Inflammatory macrophage treated with lipopolysaccharide for 4 hours (primary cell): ENCODE data around the gene ALOX15B.
A peak's percentile ranks its signal among the peaks of the same experiment; 100 is the strongest.

ENCODE experiments used
- DNase-seq: peaks from one replicate; pipeline ENCODE4 v3.0.0-alpha.2; 2020

The ALOX15B gene

GRCh38 chr17:8084250-8084649 lies 45.4 kb downstream of the ALOX15B start:
- DNase-seq = no peak

GRCh38 chr17:8087075-8087951 lies 48.5 kb downstream of the ALOX15B start, which contains the start of gene ALOX12B:
Gene ALOX12B (minus strand): TSS chr17:8087716. CDS start chr17:8087442, 274 bp downstream.
- DNase-seq = no peak

GRCh38 chr17:8087952-8088230 lies 49.0 kb downstream of the ALOX15B start:
- no peak for DNase-seq

GRCh38 chr17:8089728-8090127 lies 50.9 kb downstream of the ALOX15B start:
- no peak for DNase-seq

GRCh38 chr17:8091033-8091687 lies 52.3 kb downstream of the ALOX15B start:
- DNase-seq = peak; percentile 84

GRCh38 chr17:8095361-8095760 lies 56.5 kb downstream of the ALOX15B start:
- DNase-seq = no peak

GRCh38 chr17:8096541-8096940 lies 57.7 kb downstream of the ALOX15B start:
- no peak for DNase-seq
